Mononuclear cell (primary cell): Measurements from ENCODE around the gene WEE2. TPM values are rescaled to one million over a fixed set of nuclear protein-coding genes. Genes with fewer than 3 reads are reported as not detected.
"Not testable (repeated sequence)": the region's sequence is repeated elsewhere in the genome, so short reads cannot be mapped to it uniquely, and the experiment has no call there.

ENCODE experiments used
- H3K27me3 ChIP-seq: 2 replicates; pipeline ENCODE4 v1.6.0; 2011; ENCODE audit warnings: low read length, control low read depth; ENCODE audit not compliant: insufficient read depth
- H3K4me1 ChIP-seq: 2 replicates; pipeline ENCODE4 v1.5.1; 2011; ENCODE audit warnings: mild to moderate bottlenecking, low read length, control low read depth; ENCODE audit not compliant: insufficient read depth
- H3K4me3 ChIP-seq: 2 replicates; pipeline ENCODE4 v1.5.1; 2011; ENCODE audit warnings: mild to moderate bottlenecking, low read length, moderate library complexity
- H3K9me3 ChIP-seq: 2 replicates; pipeline ENCODE4 v1.5.1; 2011; ENCODE audit warnings: low read depth, mild to moderate bottlenecking, control low read depth, low read length
- total RNA-seq: library from RNA; depleted of rRNA; stranded (reverse); fragments of >200 nt; gene quantifications from one replicate; pipeline ENCODE4 v1.2.3, GENCODE V29; 2012

The WEE2 gene
- total RNA-seq, 1 donor, result 0.31 TPM

DNA sequence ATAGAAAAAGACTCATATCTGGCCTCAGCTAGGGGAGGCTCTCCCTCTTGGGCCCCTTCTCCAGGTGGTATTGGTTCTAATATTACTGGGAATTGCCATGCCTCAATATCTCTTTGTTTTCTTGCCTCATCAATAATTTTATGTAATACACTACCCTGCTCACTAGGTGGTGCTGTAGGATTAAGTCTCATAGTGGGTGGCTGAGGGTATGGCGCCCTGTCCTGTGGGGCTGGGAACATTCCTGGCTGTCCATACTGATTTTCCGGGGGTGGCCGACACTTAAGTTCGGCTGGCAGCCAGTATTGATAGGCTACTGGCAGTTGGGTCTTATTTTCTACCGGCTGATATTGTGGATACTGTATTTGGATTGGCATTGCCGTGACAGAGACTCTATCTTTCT lies 46.8 kb downstream of the WEE2 start:
- peaks cover 29% of the 10 kb centered on the region for H3K9me3 ChIP-seq
- H3K4me1 ChIP-seq, result no peaks in the 10 kb centered on the region

DNA sequence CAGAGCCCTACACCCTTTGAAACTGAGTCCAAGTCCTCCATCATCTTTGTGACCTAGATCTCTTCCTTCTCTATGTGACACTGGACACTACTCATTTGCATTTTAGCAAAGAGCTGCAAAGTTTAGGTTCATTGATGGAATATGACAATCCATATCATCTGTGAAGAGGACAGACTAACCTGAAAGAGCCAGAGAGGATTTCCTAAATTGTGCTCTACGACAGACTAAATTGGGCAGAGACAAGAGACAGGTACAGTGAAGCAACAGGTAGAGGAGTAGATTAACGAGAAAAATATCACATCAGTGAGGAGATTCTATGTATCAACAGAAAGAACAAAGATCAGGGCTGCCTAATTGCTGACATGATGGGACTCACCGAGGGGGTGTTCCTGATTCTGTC lies 55.6 kb downstream of the WEE2 start, which contains the start of gene TAS2R3:
TSS of gene TAS2R3 (plus strand) at position 301 of the 400 bp plus-strand sequence. CDS start at position 363, 62 bp downstream.
- no peaks in the 10 kb centered on the region for H3K4me1 ChIP-seq
- no peaks in the 10 kb centered on the region for H3K27me3 ChIP-seq
- H3K9me3 ChIP-seq, result no peaks in the 10 kb centered on the region
- no peak within 1 kb of the TSS for H3K4me3 ChIP-seq

More for the DNA sequence above, 46.8 kb downstream of the WEE2 start:
- Histone ChIP-seq H3K27me3 (no peaks in the 10 kb centered on the region), H3K4me3 (no peak overlapping the region)

DNA sequence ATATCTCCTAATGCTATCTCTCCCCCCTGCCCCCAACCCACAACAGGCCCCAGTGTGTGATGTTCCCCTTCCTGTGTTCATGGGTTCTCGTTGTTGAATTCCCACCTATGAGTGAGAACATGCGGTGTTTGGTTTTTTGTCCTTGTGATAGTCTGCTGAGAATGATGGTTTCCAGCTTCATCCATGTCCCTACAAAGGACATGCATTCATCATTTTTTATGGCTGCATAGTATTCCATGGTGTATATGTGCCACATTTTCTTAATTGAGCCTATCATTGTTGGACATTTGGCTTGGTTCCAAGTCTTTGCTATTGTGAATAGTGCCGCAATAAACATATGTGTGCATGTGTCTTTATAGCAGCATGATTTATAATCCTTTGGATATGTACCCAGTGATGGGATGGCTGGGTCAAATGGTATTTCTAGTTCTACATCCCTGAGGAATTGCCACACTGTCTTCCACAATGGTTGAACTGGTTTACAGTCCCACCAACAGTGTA lies 62.0 kb downstream of the WEE2 start:
- not testable (repeated sequence) for H3K4me3 ChIP-seq, H3K9me3 ChIP-seq, H3K27me3 ChIP-seq, H3K4me1 ChIP-seq

DNA sequence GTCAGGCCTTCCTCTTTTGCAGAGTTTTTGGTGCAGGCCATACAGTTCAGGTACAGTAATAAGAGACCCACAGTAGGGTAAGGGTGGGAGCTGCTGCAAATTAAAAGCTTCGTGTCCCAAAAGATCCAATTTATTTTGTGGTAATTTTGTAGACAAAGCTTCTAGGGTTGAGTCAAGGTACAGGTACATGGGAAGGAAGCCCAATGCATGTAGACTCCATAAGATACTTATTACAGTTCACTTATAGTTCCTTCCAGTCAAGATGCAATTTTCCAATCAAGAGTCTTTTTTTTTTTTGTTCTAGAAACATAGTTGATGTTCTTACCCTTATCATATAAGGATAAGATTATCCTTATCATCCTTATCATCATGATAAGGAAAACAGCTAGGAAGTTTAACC lies 68.2 kb downstream of the WEE2 start, which contains the start of gene TAS2R4:
TSS of gene TAS2R4 (plus strand) at position 301 of the 400 bp plus-strand sequence. CDS start 1,815 bp downstream, outside the sequence.
- Histone ChIP-seq H3K9me3 (no peaks in the 10 kb centered on the region), H3K4me3 (no peak within 1 kb of the TSS), H3K4me1 (no peaks in the 10 kb centered on the region), H3K27me3 (no peaks in the 10 kb centered on the region)

Other genes starting within 250 kb of the WEE2 start
- 25.5 TPM for gene AGK, start 156.9 kb upstream of the WEE2 start, total RNA-seq
- gene DENND11, start 6.2 kb upstream of the WEE2 start, total RNA-seq, result 46.7 TPM
- 94.9 TPM for gene SSBP1, start 30.0 kb downstream of the WEE2 start, total RNA-seq
- gene TAS2R3, start 55.7 kb downstream of the WEE2 start, total RNA-seq, result 0.73 TPM
- 0.31 TPM for gene TAS2R4, start 68.3 kb downstream of the WEE2 start, total RNA-seq
- gene TAS2R5, start 81.9 kb downstream of the WEE2 start, total RNA-seq, result 0.10 TPM
- 0.10 TPM for gene PRSS37, start 133.1 kb downstream of the WEE2 start, total RNA-seq
- not detected for gene OR9A4, start 208.0 kb downstream of the WEE2 start, total RNA-seq
- 3.6 TPM for gene CLEC5A, start 238.6 kb downstream of the WEE2 start, total RNA-seq